ENCODE results near the gene RABEP2.
"Not testable (repeated sequence)": the region's sequence is repeated elsewhere in the genome, so short reads cannot be mapped to it uniquely, and the experiment has no call there.

RABEP2 gene

GRCh38 chr16:28950648-28951409 lies 25.8 kb upstream of the RABEP2 start, which contains the start of gene NFATC2IP:
Gene NFATC2IP, plus strand, starts transcription at chr16:28950937. Its CDS starts 75 bp downstream, at chr16:28951012.
- Histone ChIP-seq H3K9me3 (no peaks in the 10 kb centered on the region), H3K4me3 (peak within 1 kb of the TSS; percentile 78 to 92), H3K36me3 (peaks cover 28 to 36% (median 30%) of the 10 kb centered on the region in 3 donors), H3K27ac (peak within 1 kb of the TSS; percentile 87 to 90), H3K27me3 (no peaks in the 10 kb centered on the region), H3K4me1 (peaks cover 0 to 27% (median 15%) of the 10 kb centered on the region in 4 donors)
- intact Hi-C loops (cut with DNase I; ENCODE audit: low total_unique reads), result no loop called here
- DNase-seq, result peak; percentile 100
- TF ChIP-seq CTCF (IDR thresholded peaks at IDR 0.05), result no peak

GRCh38 chr16:28946681-28947080 lies 21.6 kb upstream of the RABEP2 start:
- Histone ChIP-seq H3K4me3 (no peak overlapping the region), H3K27me3 (no peaks in the 10 kb centered on the region), H3K36me3 (no peaks in the 10 kb centered on the region), H3K27ac (no peak overlapping the region), H3K9me3 (no peaks in the 10 kb centered on the region), H3K4me1 (peaks cover 0 to 18% (median 15%) of the 10 kb centered on the region in 4 donors)
- TF ChIP-seq CTCF (IDR thresholded peaks at IDR 0.05), result no peak
- intact Hi-C loops (cut with DNase I; ENCODE audit: low total_unique reads), result no loop called here
- DNase-seq, result no peak

- TF ChIP-seq CTCF (IDR thresholded peaks at IDR 0.05), result no peak
- Histone ChIP-seq H3K9me3 (no peaks in the 10 kb centered on the region), H3K4me1 (peaks cover 0 to 11% (median 9%) of the 10 kb centered on the region in 4 donors), H3K4me3 (no peak overlapping the region), H3K36me3 (no peaks in the 10 kb centered on the region), H3K27ac (no peak overlapping the region), H3K27me3 (peaks cover 0 to 9% of the 10 kb centered on the region in 2 donors)
- intact Hi-C loops (cut with DNase I; ENCODE audit: low total_unique reads), result no loop called here
- no peak for DNase-seq
These were observed 18.2 kb upstream of the RABEP2 start for GRCh38 chr16:28943281-28943680.

GRCh38 chr16:28939825-28940224 lies 14.8 kb upstream of the RABEP2 start:
- H3K4me1 ChIP-seq; DNase-seq; H3K9me3 ChIP-seq; H3K4me3 ChIP-seq; H3K27ac ChIP-seq; H3K36me3 ChIP-seq; intact Hi-C loops (cut with DNase I; ENCODE audit: low total_unique reads): not testable (repeated sequence)
- peaks cover 0 to 28% of the 10 kb centered on the region in 2 donors for H3K27me3 ChIP-seq

GRCh38 chr16:28938721-28939120 lies 13.7 kb upstream of the RABEP2 start:
- no peak for DNase-seq
- Histone ChIP-seq H3K27me3 (peaks cover 0 to 28% of the 10 kb centered on the region in 2 donors), H3K4me3 (no peak overlapping the region), H3K4me1 (peaks cover 0 to 5% (median 0%) of the 10 kb centered on the region in 4 donors), H3K9me3 (no peaks in the 10 kb centered on the region), H3K36me3 (no peaks in the 10 kb centered on the region), H3K27ac (no peak overlapping the region)
- intact Hi-C loops (cut with DNase I; ENCODE audit: low total_unique reads), result no loop called here
- TF ChIP-seq CTCF (IDR thresholded peaks at IDR 0.05), result no peak

- Histone ChIP-seq H3K27ac (no peak overlapping the region), H3K36me3 (no peaks in the 10 kb centered on the region), H3K27me3 (peaks cover 0 to 28% of the 10 kb centered on the region in 2 donors), H3K4me1 (peaks cover 0 to 5% (median 0%) of the 10 kb centered on the region in 4 donors), H3K9me3 (no peaks in the 10 kb centered on the region), H3K4me3 (no peak overlapping the region)
- no peak for TF ChIP-seq CTCF (IDR thresholded peaks at IDR 0.05)
- no peak for DNase-seq
- intact Hi-C loops (cut with DNase I; ENCODE audit: low total_unique reads), result no loop called here
These were observed 12.3 kb upstream of the RABEP2 start for GRCh38 chr16:28937222-28937876.
